Mesendoderm (in vitro differentiated cells): ENCODE measurements around the gene CNIH2.

Experiments
- DNase-seq: peaks from one replicate; pipeline ENCODE4 v3.0.0; 2013
- H2AK5ac ChIP-seq: 2 replicates; pipeline ENCODE4 v1.6.1; 2013; ENCODE audit warnings: low read length, inconsistent platforms
- H2BK120ac ChIP-seq: 2 replicates; pipeline ENCODE4 v1.6.1; 2013; ENCODE audit warnings: low read depth, mild to moderate bottlenecking, low read length, moderate library complexity, mixed read lengths
- H2BK15ac ChIP-seq: replicated peaks from 2 replicates; pipeline ENCODE4 v1.6.1; 2013; ENCODE audit warnings: low read depth, mild to moderate bottlenecking, moderate library complexity
- H2BK5ac ChIP-seq: 2 replicates; pipeline ENCODE4 v1.6.1; 2013; ENCODE audit warnings: low read length, inconsistent platforms
- H3K18ac ChIP-seq: 2 replicates; pipeline ENCODE4 v1.6.1; 2013; ENCODE audit warnings: mild to moderate bottlenecking, low read length, mixed read lengths
- H3K23ac ChIP-seq: one replicate; pipeline ENCODE4 v1.6.1; 2013; ENCODE audit warnings: low read length
- H3K27ac ChIP-seq: 2 replicates; pipeline ENCODE4 v1.5.1; 2013; ENCODE audit warnings: low read depth, mild to moderate bottlenecking, inconsistent platforms, low read length, moderate library complexity
- H3K27me3 ChIP-seq: 2 replicates; pipeline ENCODE4 v1.6.1; 2013; ENCODE audit warnings: low read length, control low read depth, mild to moderate bottlenecking, inconsistent platforms; ENCODE audit not compliant: insufficient read depth, poor library complexity
- H3K36me3 ChIP-seq: 2 replicates; pipeline ENCODE4 v1.6.1; 2013; ENCODE audit warnings: low read length, inconsistent platforms; ENCODE audit not compliant: control insufficient read depth, insufficient read depth
- H3K4ac ChIP-seq: one replicate; pipeline ENCODE4 v1.6.1; 2013; ENCODE audit warnings: low read depth, mild to moderate bottlenecking, low read length, moderate library complexity
- H3K4me1 ChIP-seq: 2 replicates; pipeline ENCODE4 v1.6.1; 2013; ENCODE audit warnings: low read depth, low read length, inconsistent platforms; ENCODE audit not compliant: control insufficient read depth
- H3K4me2 ChIP-seq: 2 replicates; pipeline ENCODE4 v1.6.1; 2013; ENCODE audit warnings: low read length
- H3K4me3 ChIP-seq: 2 replicates; pipeline ENCODE4 v1.5.1; 2013; ENCODE audit warnings: mild to moderate bottlenecking, low read length
- H3K56ac ChIP-seq: one replicate; pipeline ENCODE4 v1.6.1; 2013; ENCODE audit warnings: low read length
- H3K79me1 ChIP-seq: 2 replicates; pipeline ENCODE4 v1.6.1; 2013; ENCODE audit warnings: low read length, inconsistent platforms
- H3K79me2 ChIP-seq: 2 replicates; pipeline ENCODE4 v1.6.1; 2013; ENCODE audit warnings: mild to moderate bottlenecking, low read length; ENCODE audit not compliant: control insufficient read depth, insufficient read depth
- H3K9ac ChIP-seq: 2 replicates; pipeline ENCODE4 v1.6.1; 2013; ENCODE audit warnings: low read length, inconsistent platforms
- H4K5ac ChIP-seq: one replicate; pipeline ENCODE4 v1.6.1; 2013; ENCODE audit warnings: low read length
- H4K8ac ChIP-seq: one replicate; pipeline ENCODE4 v1.6.1; 2013; ENCODE audit warnings: low read depth, mild to moderate bottlenecking, control low read depth, low read length, moderate library complexity
- WGBS: extraction: QIAGEN DNeasy Blood & Tissue Kit; methylation state at CpG from one replicate; pipeline ENCODE4 v1.1.7; 2013; ENCODE audit warnings: low lambda C conversion rate, missing lambda C conversion rate; ENCODE audit not compliant: insufficient coverage; ENCODE audit errors: extremely low coverage; 5-methylcytosine and 5-hydroxymethylcytosine counted together

CNIH2 gene

DNA sequence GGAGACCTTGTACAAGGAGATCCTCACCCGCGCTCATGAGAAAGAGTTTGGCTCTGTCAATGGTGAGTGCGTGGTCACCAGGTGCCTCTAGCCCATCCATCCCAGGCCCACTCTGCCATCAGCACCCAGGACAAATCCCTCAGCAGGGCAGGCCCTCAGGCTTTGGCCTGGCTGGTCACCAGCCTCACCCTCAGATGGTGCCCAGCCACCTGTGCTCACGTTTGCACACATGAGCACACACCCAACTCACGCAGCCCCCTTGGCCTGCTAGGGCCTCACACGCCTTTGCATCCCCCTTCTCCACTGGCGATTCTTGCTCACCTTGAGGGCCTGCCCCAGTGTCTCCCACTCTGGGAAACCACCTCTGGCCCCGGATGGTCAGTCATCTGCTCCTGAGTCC, 13.6 kb upstream of the CNIH2 start:
- Histone ChIP-seq H3K23ac (no peak overlapping the region), H3K4me1 (no peaks in the 10 kb centered on the region), H3K4me3 (no peak overlapping the region), H3K27me3 (no peaks in the 10 kb centered on the region), H3K27ac (no peak overlapping the region), H3K9ac (no peak overlapping the region), H3K79me2 (no peaks in the 10 kb centered on the region), H2BK5ac (no peak overlapping the region), H2BK15ac (no peak overlapping the region), H3K18ac (no peak overlapping the region), H4K5ac (no peak overlapping the region), H4K8ac (no peak overlapping the region), H3K56ac (no peak overlapping the region), H3K4ac (no peak overlapping the region), H2AK5ac (no peak overlapping the region), H3K36me3 (peaks cover 15% of the 10 kb centered on the region), H3K4me2 (no peak overlapping the region), H3K79me1 (peaks cover 5% of the 10 kb centered on the region), H2BK120ac (no peak overlapping the region)
- DNase-seq: no peak
- WGBS: no CpG with 5 or more reads among the region's 8 CpGs

- H3K79me2 ChIP-seq: peaks cover 2% of the 10 kb centered on the region
- no peaks in the 10 kb centered on the region for H3K27me3 ChIP-seq
- WGBS: no CpG with 5 or more reads among the region's 12 CpGs
- H3K4me3 ChIP-seq: no peak overlapping the region
- peaks cover 12% of the 10 kb centered on the region for H3K36me3 ChIP-seq
- H2AK5ac ChIP-seq: no peak overlapping the region
- H3K4ac ChIP-seq: no peak overlapping the region
- H3K27ac ChIP-seq: no peak overlapping the region
- H3K23ac ChIP-seq: no peak overlapping the region
- no peak overlapping the region for H3K9ac ChIP-seq
- H4K5ac ChIP-seq: no peak overlapping the region
- no peak overlapping the region for H2BK5ac ChIP-seq
- no peak overlapping the region for H3K4me2 ChIP-seq
- H3K18ac ChIP-seq: no peak overlapping the region
- H3K79me1 ChIP-seq: peaks cover 4% of the 10 kb centered on the region
- no peak overlapping the region for H2BK120ac ChIP-seq
- H3K4me1 ChIP-seq: no peaks in the 10 kb centered on the region
- no peak overlapping the region for H3K56ac ChIP-seq
- no peak overlapping the region for H4K8ac ChIP-seq
- peak; percentile 72 for DNase-seq
- no peak overlapping the region for H2BK15ac ChIP-seq
Observed at GRCh38 chr11:66264914-66265313, 13.1 kb upstream of the CNIH2 start.

GRCh38 chr11:66265531-66266377, 12.2 kb upstream of the CNIH2 start:
- peaks cover 10% of the 10 kb centered on the region for H3K36me3 ChIP-seq
- H4K5ac ChIP-seq: no peak overlapping the region
- H4K8ac ChIP-seq: no peak overlapping the region
- no peaks in the 10 kb centered on the region for H3K4me1 ChIP-seq
- no peak overlapping the region for H3K4me3 ChIP-seq
- no peak overlapping the region for H2BK15ac ChIP-seq
- H2BK5ac ChIP-seq: no peak overlapping the region
- no peak overlapping the region for H3K56ac ChIP-seq
- no peak overlapping the region for H3K27ac ChIP-seq
- H3K4ac ChIP-seq: no peak overlapping the region
- no CpG with 5 or more reads among the region's 26 CpGs for WGBS
- H3K79me1 ChIP-seq: peaks cover 5% of the 10 kb centered on the region
- H3K27me3 ChIP-seq: no peaks in the 10 kb centered on the region
- peaks cover 6% of the 10 kb centered on the region for H3K79me2 ChIP-seq
- no peak overlapping the region for H3K18ac ChIP-seq
- no peak overlapping the region for H2BK120ac ChIP-seq
- H2AK5ac ChIP-seq: no peak overlapping the region
- H3K23ac ChIP-seq: no peak overlapping the region
- H3K9ac ChIP-seq: no peak overlapping the region
- no peak overlapping the region for H3K4me2 ChIP-seq
- DNase-seq: no peak

DNA sequence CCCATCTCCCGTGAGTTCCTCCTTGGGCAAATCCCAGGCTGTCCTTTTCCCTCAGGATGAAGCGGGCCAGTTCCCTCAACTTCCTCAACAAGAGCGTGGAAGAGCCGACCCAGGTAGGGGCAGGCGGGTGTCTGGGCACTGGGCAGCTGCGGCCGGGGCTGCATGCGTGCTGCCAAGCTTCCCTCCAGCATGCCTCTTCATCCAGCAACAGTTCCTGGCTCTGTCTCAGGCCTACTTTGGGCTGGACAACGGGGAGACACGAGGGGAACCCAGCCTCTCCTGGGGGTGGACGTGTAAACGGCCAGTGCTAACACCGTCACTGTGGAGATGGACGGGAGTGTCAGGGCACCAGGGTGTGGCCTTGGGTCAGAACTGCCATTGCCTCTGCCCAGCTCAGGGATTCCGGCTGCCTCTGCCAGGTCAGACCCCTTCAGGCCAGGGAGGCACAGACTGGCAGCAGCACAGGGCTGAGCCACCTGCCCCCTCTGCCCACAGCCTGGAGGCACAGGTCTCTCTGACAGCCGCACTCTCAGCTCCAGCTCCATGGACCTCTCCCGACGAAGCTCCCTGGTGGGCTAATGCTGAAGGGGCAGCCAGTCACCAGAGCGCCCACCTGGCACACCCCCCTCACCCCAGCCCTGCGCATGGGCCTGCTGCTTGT, 11.5 kb upstream of the CNIH2 start:
- H3K4me1 ChIP-seq: no peaks in the 10 kb centered on the region
- H4K5ac ChIP-seq: no peak overlapping the region
- H3K36me3 ChIP-seq: peaks cover 10% of the 10 kb centered on the region
- H3K4me3 ChIP-seq: no peak overlapping the region
- H3K4me2 ChIP-seq: no peak overlapping the region
- no peak overlapping the region for H4K8ac ChIP-seq
- H3K23ac ChIP-seq: no peak overlapping the region
- H3K56ac ChIP-seq: peak overlapping the region; percentile 42
- H2AK5ac ChIP-seq: no peak overlapping the region
- H2BK120ac ChIP-seq: no peak overlapping the region
- no peak overlapping the region for H3K18ac ChIP-seq
- H2BK15ac ChIP-seq: no peak overlapping the region
- peaks cover 6% of the 10 kb centered on the region for H3K79me1 ChIP-seq
- H3K79me2 ChIP-seq: peaks cover 6% of the 10 kb centered on the region
- no CpG with 5 or more reads among the region's 20 CpGs for WGBS
- no peaks in the 10 kb centered on the region for H3K27me3 ChIP-seq
- no peak overlapping the region for H2BK5ac ChIP-seq
- no peak overlapping the region for H3K9ac ChIP-seq
- no peak for DNase-seq
- H3K27ac ChIP-seq: no peak overlapping the region
- H3K4ac ChIP-seq: no peak overlapping the region

GRCh38 chr11:66267039-66267378, 11.0 kb upstream of the CNIH2 start:
- H2AK5ac ChIP-seq: no peak overlapping the region

More at GRCh38 chr11:66267039-66267378, 11.0 kb upstream of the CNIH2 start:
- no peak for DNase-seq
- Histone ChIP-seq H3K79me1 (peaks cover 6% of the 10 kb centered on the region), H2BK15ac (no peak overlapping the region), H3K79me2 (peaks cover 6% of the 10 kb centered on the region), H4K5ac (no peak overlapping the region), H3K4me1 (no peaks in the 10 kb centered on the region), H3K56ac (peak overlapping the region; percentile 42), H3K27me3 (no peaks in the 10 kb centered on the region), H3K36me3 (peaks cover 8% of the 10 kb centered on the region), H3K4me2 (no peak overlapping the region), H2BK5ac (no peak overlapping the region), H3K23ac (no peak overlapping the region), H3K4me3 (no peak overlapping the region), H4K8ac (no peak overlapping the region), H2BK120ac (no peak overlapping the region), H3K4ac (no peak overlapping the region), H3K9ac (peak overlapping the region; percentile 22), H3K18ac (no peak overlapping the region), H3K27ac (no peak overlapping the region)
- WGBS: no CpG with 5 or more reads among the region's 13 CpGs
